SKM-1 (cell line): ENCODE results near the gene HAUS7.

Experiments
- DNase-seq: peaks from one replicate; lab custom pipeline; 2025; ENCODE audit not compliant: unreplicated experiment; lab: John Stamatoyannopoulos, UW

The HAUS7 gene

GRCh38 chrX:153441981-153442380 lies 28.4 kb downstream of the HAUS7 start:
- DNase-seq: no peak

- DNase-seq: no peak
Observed at GRCh38 chrX:153441296-153441695, 29.1 kb downstream of the HAUS7 start.

GRCh38 chrX:153440556-153441135 lies 29.7 kb downstream of the HAUS7 start:
- no peak for DNase-seq

GRCh38 chrX:153439977-153440376 lies 30.4 kb downstream of the HAUS7 start:
- DNase-seq: no peak

GRCh38 chrX:153438532-153438931 lies 31.8 kb downstream of the HAUS7 start:
- no peak for DNase-seq

- no peak for DNase-seq
Observed at GRCh38 chrX:153435845-153436244, 34.5 kb downstream of the HAUS7 start.

GRCh38 chrX:153434801-153435200 lies 35.6 kb downstream of the HAUS7 start:
- DNase-seq: no peak

GRCh38 chrX:153433781-153434285 lies 36.5 kb downstream of the HAUS7 start:
- DNase-seq: no peak

- DNase-seq: no peak
Observed at GRCh38 chrX:153433161-153433680, 37.2 kb downstream of the HAUS7 start.

- DNase-seq: no peak
Observed at GRCh38 chrX:153430796-153431195, 39.6 kb downstream of the HAUS7 start.

- DNase-seq: no peak
Observed at GRCh38 chrX:153426204-153426603, 44.2 kb downstream of the HAUS7 start.

GRCh38 chrX:153423652-153424051 lies 46.7 kb downstream of the HAUS7 start:
- peak; percentile 18 for DNase-seq

- no peak for DNase-seq
Observed at GRCh38 chrX:153421856-153422255, 48.5 kb downstream of the HAUS7 start.

- no peak for DNase-seq
Observed at GRCh38 chrX:153420851-153421599, 49.4 kb downstream of the HAUS7 start.

GRCh38 chrX:153417637-153418036 lies 52.7 kb downstream of the HAUS7 start:
- no peak for DNase-seq

GRCh38 chrX:153416781-153417450 lies 53.5 kb downstream of the HAUS7 start:
- DNase-seq: no peak

- DNase-seq: peak; percentile 48
Observed at GRCh38 chrX:153414856-153415510, 55.4 kb downstream of the HAUS7 start.

- DNase-seq: no peak
Observed at GRCh38 chrX:153413731-153414130, 56.6 kb downstream of the HAUS7 start.

- no peak for DNase-seq
Observed at GRCh38 chrX:153412746-153413720, 57.3 kb downstream of the HAUS7 start.

- no peak for DNase-seq
Observed at GRCh38 chrX:153411988-153412574, 58.3 kb downstream of the HAUS7 start.
